Panc1 (cell line): ENCODE measurements around the gene PCGF3. TPM values are rescaled to one million over a fixed set of nuclear protein-coding genes. Genes with fewer than 3 reads are reported as not detected.

Experiments
- ATAC-seq: fragments of 200-7000 bp; cut with Tn5 transposase; 2 replicates; pipeline ENCODE4 v1.9.1; 2020; ENCODE audit warnings: mild to moderate bottlenecking, moderate library complexity
- BruUV-seq: library from RNA; stranded (reverse); fragments of 400-500 nt; replicated peaks from 2 replicates; lab custom pipeline; 2021; lab: Mats Ljungman, UMichigan
- CTCF ChIA-PET: fragments of 300-600 bp; sonication (Branson Sonifier 250); formaldehyde crosslinking; loops from one replicate; lab custom pipeline; 2022; ENCODE audit warnings: antibody characterized with exemption; lab: Charles Lee
- POLR2A ChIA-PET: fragments of 300-600 bp; sonication (Branson Sonifier 250); formaldehyde crosslinking; loops from one replicate; lab custom pipeline; 2022; ENCODE audit warnings: antibody characterized with exemption; lab: Charles Lee
- DNase-seq: peaks from one replicate; pipeline ENCODE4 v3.0.0-alpha.2; 2010; ENCODE audit warnings: low read depth, low spot score
- H3K27ac ChIP-seq: 2 replicates; pipeline ENCODE4 v1.5.1; 2011; ENCODE audit warnings: mild to moderate bottlenecking, low read length, inconsistent platforms
- H3K27me3 ChIP-seq: fragments of 200-500 bp; sonication (Bioruptor generic); 2 replicates; pipeline ENCODE4 v1.6.0; 2014; ENCODE audit warnings: low read length, inconsistent platforms; ENCODE audit not compliant: control insufficient read depth, insufficient read depth
- H3K36me3 ChIP-seq: fragments of 200-500 bp; sonication (Bioruptor generic); 2 replicates; pipeline ENCODE4 v1.5.1; 2014; ENCODE audit warnings: inconsistent platforms, mild to moderate bottlenecking, low read length, moderate library complexity; ENCODE audit not compliant: control insufficient read depth, insufficient read depth
- H3K4me1 ChIP-seq: 2 replicates; pipeline ENCODE4 v1.5.1; 2011; ENCODE audit warnings: inconsistent platforms, mild to moderate bottlenecking, low read length, moderate library complexity; ENCODE audit not compliant: control insufficient read depth, insufficient read depth
- H3K4me3 ChIP-seq, 2 experiments: 2 replicates each; pipeline ENCODE4 v1.5.1; 2011 to 2012; ENCODE audit warnings: low read depth in 2 of 2, low read length in 2 of 2, mild to moderate bottlenecking in 2 of 2, inconsistent platforms in 1 of 2, moderate library complexity in 1 of 2
- H3K9me3 ChIP-seq: fragments of 200-500 bp; sonication (Bioruptor generic); 2 replicates; pipeline ENCODE4 v1.5.1; 2014; ENCODE audit warnings: low read depth, mild to moderate bottlenecking, inconsistent platforms, low read length, moderate library complexity; ENCODE audit not compliant: control insufficient read depth, insufficient read depth
- POLR2AphosphoS5 ChIP-seq: IDR thresholded peaks from 2 replicates; pipeline ENCODE4 v1.6.1; 2012; ENCODE audit warnings: mild to moderate bottlenecking, low read depth, low read length, moderate library complexity
- REST ChIP-seq, 2 experiments: IDR thresholded peaks; 2 replicates each; pipeline ENCODE4 v1.6.1; 2011 to 2012; ENCODE audit warnings: low read depth in 2 of 2, control low read depth in 1 of 2, low read length in 1 of 2, mild to moderate bottlenecking in 1 of 2, moderate library complexity in 1 of 2; ENCODE audit not compliant: insufficient read depth in 1 of 2
- SIN3A ChIP-seq: IDR thresholded peaks from 2 replicates; pipeline ENCODE4 v1.6.1; 2012; ENCODE audit warnings: low read depth, mild to moderate bottlenecking, low read length, moderate library complexity, borderline replicate concordance; ENCODE audit not compliant: insufficient read depth
- TCF7L2 ChIP-seq: IDR thresholded peaks from 2 replicates; pipeline ENCODE4 v1.6.1; 2011; ENCODE audit warnings: mild to moderate bottlenecking, low read depth, low read length, inconsistent platforms
- in situ Hi-C: cut with HindIII; loops from 2 replicates; pipeline ENCODE4 v1.10.0; 2016; ENCODE audit warnings: low sequenced_read_pairs, low pct_unique_long_range_greater_than_20kb
- intact Hi-C: fragments of 100-400 bp; cut with micrococcal nuclease; formaldehyde crosslinking; loops from one replicate; pipeline ENCODE4 v1.10.0; 2022; ENCODE audit not compliant: unreplicated experiment
- total RNA-seq: library from RNA; stranded (reverse); gene quantifications from one replicate; pipeline ENCODE4 v1.2.1, GENCODE V29; 2021; ENCODE audit not compliant: unreplicated experiment
- TF ChIP-seq, protein P1 (sequence below): fragments of 450-650 bp; IDR thresholded peaks from 2 replicates; pipeline ENCODE4 v1.5.1; 2017; ENCODE audit warnings: mild to moderate bottlenecking

Gene PCGF3
- total RNA-seq, 1 experiment from 2014 or later: 44.6 TPM

DNA sequence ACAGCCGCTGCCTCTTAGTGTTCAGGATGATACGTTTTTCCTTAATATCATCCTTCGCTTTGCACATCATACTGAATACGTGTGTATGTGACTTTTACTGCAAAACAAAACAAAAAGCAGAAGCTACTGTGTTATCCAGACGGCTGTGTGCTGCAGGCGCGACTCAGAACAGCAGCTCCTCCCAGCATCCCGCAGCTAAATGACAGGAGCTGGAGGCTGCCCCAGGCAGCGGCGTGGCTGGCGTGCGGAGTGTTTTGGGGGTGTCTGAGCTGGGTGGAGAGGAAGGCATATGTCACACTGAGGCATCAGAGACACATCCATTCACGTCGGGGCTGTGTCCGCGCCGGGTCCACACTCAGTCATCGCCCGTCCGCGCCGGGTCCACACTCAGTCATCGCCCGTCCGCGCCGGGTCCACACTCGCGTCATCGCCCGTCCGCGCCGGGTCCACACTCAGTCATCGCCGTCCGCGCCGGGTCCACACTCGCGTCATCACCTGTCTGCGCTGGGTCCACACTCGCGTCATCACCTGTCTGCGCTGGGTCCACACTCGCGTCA, 16.6 kb downstream of the PCGF3 start:
- Histone ChIP-seq H3K27ac (no peak overlapping the region), H3K27me3 (no peaks in the 10 kb centered on the region), H3K36me3 (no peaks in the 10 kb centered on the region), H3K4me1 (peaks cover 7% of the 10 kb centered on the region; the same call in 1 of the 2 replicates), H3K9me3 (no peaks in the 10 kb centered on the region), H3K4me3 (no peak overlapping the region)
- CTCF ChIA-PET: no interaction called here
- intact Hi-C loops (no loop called here), in situ Hi-C loops (no loop called here)
- no TSS peak for BruUV-seq
- ATAC-seq (no peak), DNase-seq (no peak)
- no peak for TF ChIP-seq POLR2AphosphoS5
- TF ChIP-seq REST (IDR thresholded peaks at IDR 0.05; ENCODE audit: insufficient read depth in 1 of 2, low read depth in 2 of 2, low read length in 1 of 2): no peak
- TF ChIP-seq TCF7L2: no peak
- no peak for TF ChIP-seq SIN3A
- TF ChIP-seq, protein P1, sequence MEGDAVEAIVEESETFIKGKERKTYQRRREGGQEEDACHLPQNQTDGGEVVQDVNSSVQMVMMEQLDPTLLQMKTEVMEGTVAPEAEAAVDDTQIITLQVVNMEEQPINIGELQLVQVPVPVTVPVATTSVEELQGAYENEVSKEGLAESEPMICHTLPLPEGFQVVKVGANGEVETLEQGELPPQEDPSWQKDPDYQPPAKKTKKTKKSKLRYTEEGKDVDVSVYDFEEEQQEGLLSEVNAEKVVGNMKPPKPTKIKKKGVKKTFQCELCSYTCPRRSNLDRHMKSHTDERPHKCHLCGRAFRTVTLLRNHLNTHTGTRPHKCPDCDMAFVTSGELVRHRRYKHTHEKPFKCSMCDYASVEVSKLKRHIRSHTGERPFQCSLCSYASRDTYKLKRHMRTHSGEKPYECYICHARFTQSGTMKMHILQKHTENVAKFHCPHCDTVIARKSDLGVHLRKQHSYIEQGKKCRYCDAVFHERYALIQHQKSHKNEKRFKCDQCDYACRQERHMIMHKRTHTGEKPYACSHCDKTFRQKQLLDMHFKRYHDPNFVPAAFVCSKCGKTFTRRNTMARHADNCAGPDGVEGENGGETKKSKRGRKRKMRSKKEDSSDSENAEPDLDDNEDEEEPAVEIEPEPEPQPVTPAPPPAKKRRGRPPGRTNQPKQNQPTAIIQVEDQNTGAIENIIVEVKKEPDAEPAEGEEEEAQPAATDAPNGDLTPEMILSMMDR: no peak
- POLR2A ChIA-PET: no interaction called here

GRCh38 chr4:722851-723360, 17.3 kb downstream of the PCGF3 start:
- no peak for ATAC-seq
- Histone ChIP-seq H3K4me3 (no peak overlapping the region), H3K36me3 (no peaks in the 10 kb centered on the region), H3K27ac (no peak overlapping the region), H3K4me1 (peaks cover 7% of the 10 kb centered on the region; the same call in 1 of the 2 replicates), H3K9me3 (no peaks in the 10 kb centered on the region), H3K27me3 (no peaks in the 10 kb centered on the region)
- in situ Hi-C loops: no loop called here
- no peak for TF ChIP-seq TCF7L2
- no peak for TF ChIP-seq POLR2AphosphoS5
- TF ChIP-seq, protein P1: no peak
- TF ChIP-seq REST (IDR thresholded peaks at IDR 0.05; ENCODE audit: insufficient read depth in 1 of 2, low read depth in 2 of 2, low read length in 1 of 2): no peak
- no peak for TF ChIP-seq SIN3A
- ChIA-PET POLR2A (no interaction called here), CTCF (no interaction called here)
- intact Hi-C loops: no loop called here
- no TSS peak for BruUV-seq
- DNase-seq: no peak
